Bronchial smooth muscle cell (primary cell): Measurements from ENCODE around the gene PTPRT. TPM values are rescaled to one million over a fixed set of nuclear protein-coding genes. Genes with fewer than 3 reads are reported as not detected.

ENCODE experiments used
- total RNA-seq: library from RNA; depleted of rRNA; stranded (reverse); fragments of >200 nt; gene quantifications from 2 replicates; pipeline ENCODE4 v1.2.1, GENCODE V29; 2014

Gene PTPRT
- total RNA-seq: under 0.01 TPM in 1 of 2 replicates, not detected in the other

GRCh38 chr20:43189554-43190331 is at the start of gene PTPRT:
PTPRT (minus strand) TSS chr20:43189906; CDS start chr20:43189733, 173 bp downstream.

